Activated CD4-positive, alpha-beta T cell treated with anti-CD3 and anti-CD28 coated beads, Interleukin-2, Interleukin-6, amounts not matched to agents 100 ng/mL and 50 ng/mL, durations not matched to agents 16 hours and 8 hours (primary cell): ENCODE results near the gene ANKRD6.
"Not testable (repeated sequence)": the region's sequence is repeated elsewhere in the genome, so short reads cannot be mapped to it uniquely, and the experiment has no call there.

Experiments used
- DNase-seq: peaks from one replicate; pipeline ENCODE4 v3.0.0-alpha.2; 2020

The ANKRD6 gene

DNA sequence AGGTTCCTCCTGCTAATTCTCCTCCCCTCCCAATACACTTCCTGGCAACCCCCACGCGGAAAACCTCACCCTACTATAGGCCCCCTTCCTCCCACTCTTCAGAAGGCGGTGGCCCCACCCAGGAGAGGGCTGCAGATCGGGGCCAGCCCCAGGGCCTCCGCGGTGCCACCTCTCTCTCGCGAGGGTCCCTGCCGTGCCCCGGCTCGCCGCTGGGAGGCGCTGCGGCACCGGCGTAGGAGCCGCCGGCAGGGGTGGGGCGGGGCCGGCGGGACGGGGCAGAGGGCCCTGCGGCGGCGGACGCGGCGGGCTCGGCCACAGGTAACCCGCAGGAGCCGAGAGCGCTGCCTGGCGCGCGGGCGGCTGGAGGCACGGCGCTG lies at the start of gene ANKRD6:
Gene ANKRD6 (plus strand): TSS at position 278 of the 377 bp plus-strand sequence. CDS start 133,825 bp downstream, outside the sequence.
- peak; percentile 86 for DNase-seq

DNA sequence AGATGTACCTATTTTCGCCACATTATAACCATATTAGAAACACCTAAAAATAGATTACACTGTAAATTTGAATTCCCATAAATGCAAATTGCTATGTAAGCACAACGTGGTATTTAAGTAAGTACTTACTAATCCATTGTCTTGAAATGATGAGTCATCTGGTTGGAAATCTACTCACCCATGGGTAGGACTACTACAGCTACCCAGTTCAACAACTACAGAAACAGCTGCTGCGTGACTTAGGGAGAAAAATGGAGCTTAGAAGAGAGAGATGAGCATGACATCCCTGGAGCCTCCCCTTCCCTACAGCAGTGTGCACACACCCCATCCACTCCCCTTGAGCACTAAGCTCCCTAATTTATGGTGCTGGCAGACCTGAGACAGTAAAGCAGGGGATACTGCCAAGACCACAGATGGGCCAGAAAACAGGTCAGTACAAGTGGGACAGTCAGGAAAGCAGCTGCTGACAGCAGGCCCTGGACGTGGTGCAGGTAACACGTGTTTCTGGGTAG lies 47.7 kb upstream of the ANKRD6 start:
- DNase-seq, result peak; percentile 14

DNA sequence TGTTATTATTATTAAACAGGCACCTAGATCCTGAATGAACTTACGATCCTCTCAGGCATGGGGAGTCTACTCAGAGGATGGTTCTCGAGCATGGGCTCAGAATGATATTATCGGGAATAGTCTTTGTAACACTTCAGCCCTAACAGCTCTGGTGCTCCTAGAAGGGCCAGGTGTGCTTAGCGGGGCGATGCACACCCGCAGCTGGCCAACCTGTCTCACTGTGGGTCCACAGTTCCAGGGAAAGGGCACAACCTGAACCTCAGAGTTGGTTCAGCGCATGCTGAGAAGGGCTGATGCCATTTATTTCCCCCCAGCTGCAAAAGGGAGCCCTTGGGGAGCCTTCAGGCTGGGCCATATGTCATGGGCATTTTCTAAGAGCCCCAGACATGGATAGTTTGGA lies 47.1 kb upstream of the ANKRD6 start:
- no peak for DNase-seq

DNA sequence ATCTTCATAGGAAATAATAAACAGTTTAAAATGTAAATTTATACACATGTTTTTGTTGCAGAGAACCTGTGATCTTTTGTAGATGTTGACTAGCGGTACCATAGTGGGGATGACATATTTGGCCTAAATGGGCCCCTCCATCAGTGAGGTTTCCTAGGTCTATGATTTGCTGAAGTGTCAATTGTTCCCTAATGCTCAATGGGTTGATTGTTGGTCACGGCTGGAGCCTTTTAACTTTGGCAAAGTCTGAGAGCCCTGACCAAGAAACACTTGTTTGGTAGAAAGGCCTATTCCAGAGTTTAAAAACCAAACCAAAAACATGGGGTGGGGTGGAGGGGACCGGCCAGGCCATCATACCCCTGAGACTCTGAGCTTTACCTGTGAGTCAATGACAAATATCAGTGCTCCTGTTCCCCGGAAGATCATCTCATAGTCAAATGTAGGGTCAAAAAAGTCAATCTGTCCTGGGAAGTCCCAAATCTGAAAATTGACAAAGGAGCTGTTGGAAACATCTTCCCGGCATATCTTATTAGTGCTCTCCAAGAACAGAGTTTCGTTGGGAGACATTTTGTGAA lies 45.9 kb upstream of the ANKRD6 start:
- no peak for DNase-seq

DNA sequence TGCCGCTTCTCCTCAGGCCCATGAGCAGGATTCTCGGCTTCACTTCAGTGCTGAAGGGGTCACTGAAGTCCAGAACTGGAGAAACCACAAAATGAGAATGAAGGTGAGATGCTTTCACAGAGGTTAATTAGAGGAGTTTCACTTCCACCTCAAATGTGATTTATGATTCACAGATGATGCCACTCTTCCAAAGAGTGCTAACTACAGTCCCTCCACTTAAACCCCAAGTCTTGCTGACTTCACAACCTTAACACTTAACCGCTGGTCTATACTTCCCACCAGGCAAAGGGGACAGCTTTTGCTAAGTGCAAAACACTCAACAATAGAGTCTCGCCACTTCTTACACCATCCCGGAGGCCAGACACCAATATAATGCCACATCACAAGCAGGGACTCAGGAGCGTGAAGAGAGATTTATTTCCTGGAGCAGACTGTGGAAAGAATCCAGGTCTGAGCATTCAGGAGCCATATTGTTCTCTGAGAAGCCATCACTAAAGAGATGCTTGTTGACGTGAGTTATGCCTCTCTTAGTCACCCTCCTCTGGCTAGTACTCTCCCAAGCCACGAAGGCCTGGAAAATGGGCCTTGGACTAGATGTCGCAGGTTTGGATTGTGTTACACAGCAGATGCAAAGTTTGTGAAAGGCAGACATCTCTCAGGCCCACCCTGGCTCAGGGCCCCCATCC lies 45.3 kb upstream of the ANKRD6 start:
- DNase-seq, result no peak

DNA sequence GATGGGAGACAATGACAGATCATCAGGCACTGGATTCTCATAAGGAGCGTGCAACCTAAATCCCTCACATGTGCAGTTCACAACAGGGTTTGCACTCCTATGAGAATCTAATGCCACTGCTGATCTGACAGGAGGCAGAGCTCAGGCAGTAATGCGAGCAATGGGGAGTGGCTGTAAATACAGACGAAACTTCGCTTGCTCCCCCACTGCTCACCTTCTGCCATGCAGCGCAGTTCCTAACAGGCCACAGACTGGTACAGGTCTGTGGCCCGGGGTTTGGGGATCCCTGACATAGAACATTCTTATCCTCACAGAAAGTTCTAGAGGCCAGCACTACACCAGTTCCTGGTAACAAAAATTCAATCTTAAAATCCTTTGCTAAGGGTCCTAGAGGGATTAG lies 44.1 kb upstream of the ANKRD6 start:
- DNase-seq, result no peak

DNA sequence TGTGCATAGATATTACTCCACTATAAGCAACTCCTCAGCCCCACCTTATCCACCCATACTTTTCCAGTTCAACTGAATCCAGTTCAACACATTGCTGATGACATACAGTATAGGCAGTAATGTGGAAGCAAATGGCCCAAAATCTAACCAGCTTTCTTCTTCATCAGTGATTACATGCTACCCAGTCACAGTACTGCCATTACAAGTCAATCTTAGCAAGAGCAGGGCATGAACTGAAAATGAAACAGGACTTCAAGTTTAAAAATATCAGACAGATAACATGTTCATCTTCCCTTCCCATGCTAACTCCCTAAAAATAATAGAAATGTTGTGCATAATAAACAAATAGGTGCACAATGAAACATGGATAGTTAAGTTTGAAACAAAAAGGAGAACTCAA lies 40.1 kb upstream of the ANKRD6 start:
- DNase-seq, result no peak

DNA sequence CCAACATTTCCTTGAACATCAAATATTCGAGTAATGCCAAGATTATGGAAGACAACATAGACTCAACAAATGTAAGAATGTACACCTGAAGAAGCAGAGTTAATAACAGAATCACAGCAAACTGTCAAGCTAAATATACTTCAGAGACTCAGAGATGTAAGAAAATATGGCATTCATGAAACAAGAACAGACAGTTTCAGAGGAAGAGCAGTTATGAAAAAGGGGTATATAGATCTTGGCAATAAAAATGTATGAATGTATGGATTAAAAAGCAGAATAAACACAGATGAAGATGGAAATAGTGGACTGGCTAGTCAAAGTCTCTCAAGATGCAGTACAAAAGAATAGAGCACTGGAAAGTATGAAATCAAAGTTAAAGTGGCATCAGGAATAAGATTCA lies 39.3 kb upstream of the ANKRD6 start:
- DNase-seq, result no peak

DNA sequence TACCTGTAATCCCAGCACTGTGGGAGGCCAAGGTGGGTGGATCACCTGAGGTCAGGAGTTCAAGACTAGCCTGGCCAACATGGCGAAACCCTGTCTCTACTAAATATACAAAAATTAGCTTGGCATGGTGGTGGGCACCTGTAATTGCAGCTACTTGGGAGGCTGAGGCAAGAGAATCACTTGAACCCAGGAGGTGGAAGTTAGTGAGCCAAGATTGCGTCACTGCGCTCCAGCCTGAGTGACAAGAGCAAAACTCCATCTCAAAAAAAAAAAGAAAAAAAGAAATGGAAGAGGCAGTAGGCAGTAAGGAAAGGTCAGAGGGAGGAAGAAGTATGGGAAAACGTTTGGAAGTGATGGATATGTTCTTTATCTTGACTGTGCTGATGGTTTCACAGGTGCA lies 35.1 kb upstream of the ANKRD6 start:
- not testable (repeated sequence) for DNase-seq

DNA sequence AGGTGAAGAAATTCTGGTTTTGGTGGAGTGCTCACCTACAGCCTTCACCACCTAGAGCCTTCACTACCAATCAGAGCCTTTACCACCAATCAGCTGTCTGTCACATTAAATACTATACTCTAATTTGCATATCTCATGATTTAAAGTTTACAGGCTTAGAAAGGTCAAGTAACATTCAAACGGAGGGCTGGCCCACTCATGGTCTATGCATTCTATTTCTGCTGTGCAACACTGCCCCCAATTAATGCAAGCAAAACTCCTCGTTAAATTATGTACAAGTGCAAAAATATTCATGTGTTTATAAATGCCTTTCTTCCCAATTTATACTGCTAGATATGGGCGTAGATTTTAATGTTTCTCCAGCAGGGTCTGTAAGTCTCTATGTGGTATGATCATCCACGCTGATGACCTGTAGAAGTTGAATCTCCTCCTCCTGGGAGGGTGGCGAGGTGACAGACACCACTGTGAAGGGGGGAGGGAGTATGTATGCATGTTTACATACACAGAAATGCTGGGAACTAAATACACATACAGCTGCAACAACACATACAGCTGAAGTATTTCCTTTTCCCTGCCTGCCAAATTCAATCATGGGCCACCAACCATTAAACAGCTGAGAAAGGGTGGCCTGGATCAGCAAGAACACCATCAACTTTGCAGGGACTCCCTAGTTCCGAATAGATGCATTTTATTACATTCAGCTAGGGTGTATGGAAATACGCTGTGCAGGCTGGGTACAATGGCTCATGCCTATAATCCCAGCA lies 34.0 kb upstream of the ANKRD6 start:
- no peak for DNase-seq

DNA sequence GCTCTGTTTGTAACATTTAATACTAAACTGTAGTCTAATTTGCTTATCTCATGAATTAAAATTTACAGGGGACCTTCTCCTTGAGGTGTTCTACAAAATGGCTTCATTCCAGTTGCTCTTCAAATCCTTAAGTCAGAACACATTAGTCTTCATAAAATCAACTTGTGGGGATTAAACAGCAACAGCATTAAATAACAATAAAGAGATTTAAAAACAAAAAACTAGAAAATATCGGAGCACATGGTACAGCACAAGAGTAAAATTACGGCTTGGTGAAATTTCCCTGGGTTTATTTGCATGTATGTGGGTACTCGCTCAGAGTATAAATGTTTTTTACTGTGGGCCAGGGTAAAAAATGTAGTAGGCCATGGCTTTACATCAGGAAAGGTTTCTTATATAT lies 32.9 kb upstream of the ANKRD6 start:
- no peak for DNase-seq

DNA sequence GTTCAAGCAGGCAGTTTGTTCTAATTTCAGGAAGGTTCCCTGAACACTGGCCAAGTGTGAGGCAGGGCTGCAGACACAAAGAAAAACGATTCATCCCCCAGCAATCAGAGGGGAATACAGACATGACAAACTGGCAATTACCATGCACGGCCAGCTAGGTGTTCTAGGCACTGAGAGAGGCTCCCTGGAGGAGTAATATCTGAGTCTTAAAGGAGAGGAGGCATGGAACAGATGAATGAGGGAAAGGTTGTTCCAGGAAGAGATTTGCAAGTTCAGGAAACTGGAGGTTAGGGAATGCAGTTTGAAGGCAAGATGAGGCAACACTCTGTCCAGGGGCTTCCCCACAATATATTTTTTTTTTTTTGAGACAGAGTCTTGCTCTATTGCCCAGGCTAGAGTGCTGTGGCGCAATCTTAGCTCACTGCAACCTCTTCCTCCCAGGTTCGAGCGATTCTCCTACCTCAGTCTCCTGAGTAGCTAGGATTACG lies 32.0 kb upstream of the ANKRD6 start:
- no peak for DNase-seq

DNA sequence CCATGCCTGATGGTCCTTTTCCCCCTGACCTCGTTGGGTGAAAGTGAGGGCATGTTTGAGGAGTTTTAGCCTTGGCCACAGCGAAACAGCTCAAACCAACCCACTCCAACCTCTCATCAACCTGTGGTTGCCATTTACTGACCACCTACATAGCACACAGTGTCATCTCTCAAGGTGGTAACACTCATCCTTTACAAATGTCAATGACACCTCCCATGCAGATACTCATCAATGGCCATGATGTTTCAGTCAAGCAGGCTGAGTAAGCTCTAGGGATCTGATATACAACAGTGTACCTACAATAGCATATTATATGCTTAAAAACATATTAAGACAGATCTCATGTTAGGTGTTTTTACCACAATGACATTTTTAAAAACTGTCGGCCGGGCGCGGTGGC lies 30.2 kb upstream of the ANKRD6 start:
- no peak for DNase-seq

DNA sequence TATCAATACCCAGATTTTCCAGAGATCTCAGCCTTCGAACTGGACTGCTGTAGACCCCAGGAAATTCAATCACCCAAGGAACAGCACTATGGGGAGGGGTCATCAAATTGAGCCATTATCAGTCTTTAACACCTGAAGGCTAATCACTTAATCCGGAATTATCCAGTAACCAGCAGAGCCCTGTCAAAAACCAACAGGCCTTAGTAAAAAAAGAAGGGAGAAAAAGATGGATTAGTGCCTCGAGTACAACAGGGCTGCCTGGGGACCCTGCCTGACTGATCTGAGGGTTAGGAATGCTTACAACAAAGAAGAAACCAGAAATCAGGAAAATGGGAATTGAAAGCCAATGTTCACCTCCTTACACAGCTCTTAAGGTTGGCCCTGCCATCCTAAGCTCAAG lies 28.4 kb upstream of the ANKRD6 start:
- DNase-seq, result no peak

DNA sequence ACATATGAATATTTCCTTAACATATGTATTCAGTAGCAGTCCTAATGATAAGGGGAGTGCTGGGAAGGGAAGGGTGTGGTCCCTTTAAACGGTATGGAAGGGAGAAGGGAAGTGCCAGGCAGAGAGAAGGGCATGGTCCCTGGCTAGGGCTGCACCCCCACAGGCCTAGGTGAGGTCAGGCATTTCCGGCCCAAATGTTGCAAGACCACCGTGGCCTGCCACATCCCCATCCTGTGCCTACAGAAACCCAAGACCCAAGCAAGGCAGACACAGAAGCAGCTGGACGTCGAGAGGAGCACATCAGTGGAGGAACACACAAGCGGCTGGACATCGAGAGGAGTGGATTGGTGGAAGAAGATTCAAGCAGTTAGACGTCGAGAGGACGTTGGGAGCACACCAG lies 26.8 kb upstream of the ANKRD6 start:
- DNase-seq, result no peak

DNA sequence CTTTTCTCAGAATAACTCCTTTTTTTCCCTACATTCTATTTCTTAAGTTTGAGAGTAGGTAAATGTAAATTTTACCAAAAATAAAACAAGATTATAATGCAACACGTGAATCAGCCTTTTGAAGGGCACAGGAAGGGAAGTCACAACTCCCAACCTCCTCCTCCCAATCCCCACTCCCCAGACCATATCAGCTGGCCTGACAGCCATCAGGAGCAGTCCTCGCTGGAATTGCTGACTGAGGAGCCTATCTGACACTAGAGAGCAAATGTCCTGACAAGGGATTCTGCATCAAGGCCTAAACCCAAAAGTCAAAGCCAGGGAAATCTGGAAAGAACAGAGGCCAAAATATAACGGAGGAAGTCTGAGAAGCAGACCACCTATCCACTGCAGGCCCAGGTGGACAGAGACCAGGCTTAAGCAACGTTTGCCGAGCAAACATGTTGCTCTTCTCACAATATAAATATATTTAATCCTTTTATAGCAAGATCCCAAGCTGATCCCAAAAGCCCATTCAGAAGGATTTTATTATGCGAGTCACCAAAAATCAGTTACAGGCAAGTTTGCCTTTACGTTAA lies 23.4 kb upstream of the ANKRD6 start:
- DNase-seq, result no peak

DNA sequence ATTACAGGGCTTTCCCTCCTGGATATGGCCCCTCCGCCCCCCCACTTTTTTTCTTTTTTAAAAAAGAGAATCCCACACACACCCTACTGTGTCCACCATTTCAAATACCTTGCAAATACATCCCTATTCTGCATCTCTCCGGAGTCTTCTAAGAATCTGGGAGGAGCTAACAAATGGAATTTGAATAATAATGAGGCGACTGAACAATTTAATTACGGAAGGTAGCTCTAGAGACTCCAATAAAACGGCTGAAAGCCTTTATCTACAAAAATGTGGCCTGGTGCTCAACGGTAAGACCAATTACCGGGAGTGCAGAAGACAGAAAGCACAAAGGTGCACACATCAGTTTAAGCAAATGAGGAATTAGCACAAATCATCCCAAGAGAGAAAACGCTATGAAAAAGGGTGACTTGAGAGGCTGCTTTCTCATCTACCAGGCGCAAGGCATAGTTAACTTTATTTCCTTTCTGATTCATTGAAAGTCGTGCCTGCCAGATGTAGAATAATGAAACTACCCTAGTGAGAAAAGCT lies 22.7 kb upstream of the ANKRD6 start:
- no peak for DNase-seq

DNA sequence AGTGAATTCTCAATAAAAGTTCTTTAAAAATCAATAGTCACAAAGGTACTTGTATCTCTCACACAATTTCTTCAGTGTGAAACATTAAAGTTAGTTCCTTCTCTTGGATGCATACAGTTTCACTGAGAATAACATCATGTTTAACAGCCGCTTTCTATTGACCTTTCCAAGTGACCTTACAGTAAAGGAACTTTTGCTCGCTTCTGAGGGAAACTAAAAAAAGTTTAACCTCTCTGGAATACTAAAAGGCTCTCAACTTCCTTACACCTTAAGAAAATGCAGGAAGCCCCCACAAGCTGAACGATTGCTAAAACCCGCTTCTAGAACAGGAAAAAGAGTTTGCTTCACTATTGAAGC lies 22.2 kb upstream of the ANKRD6 start:
- DNase-seq, result no peak

DNA sequence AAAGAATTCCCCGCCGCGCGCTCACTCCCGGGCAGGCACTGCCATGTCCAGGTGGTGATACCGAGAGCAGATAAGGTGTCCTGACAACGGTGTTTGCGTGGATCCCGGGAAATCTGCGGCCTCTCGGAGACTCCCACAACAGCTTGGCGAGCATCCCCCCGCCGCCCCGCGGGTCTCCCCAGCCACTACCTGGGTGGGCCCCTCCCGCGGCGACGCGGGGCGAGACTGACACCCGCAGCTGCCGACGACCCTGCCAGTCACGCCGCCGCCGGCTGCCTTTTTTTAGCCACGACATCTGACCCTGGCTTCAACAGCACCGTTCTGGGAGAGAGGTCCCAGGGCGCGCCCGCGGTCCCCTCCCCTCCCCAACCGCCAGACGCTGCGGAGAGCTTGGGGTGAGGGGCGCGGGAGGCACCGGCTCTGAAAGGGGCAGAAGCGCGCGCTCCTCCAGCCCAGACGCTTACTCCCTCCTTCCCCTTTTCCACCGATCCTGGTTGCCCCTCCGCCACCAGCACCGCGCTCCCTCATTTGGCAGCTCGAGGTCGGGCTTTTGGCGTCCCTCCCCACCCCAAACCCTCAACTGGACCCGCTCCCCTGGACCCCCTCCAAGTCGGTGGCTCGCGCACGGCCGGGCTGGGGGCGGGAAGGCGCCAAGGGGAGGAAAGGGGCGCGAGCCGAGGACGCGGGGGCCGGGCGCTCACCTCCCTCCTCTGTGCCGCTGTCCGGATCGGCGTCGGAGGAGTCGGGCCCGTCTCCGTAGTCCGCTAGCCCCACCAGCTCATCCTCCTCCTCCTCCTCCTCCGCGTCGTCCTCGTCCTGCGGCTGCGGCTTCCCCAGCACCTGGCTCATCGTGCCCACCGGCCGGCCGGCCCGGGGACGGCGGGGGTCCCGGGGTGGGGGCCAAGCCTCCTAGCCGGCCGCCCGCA lies 21.5 kb upstream of the ANKRD6 start:
- DNase-seq, result peak; percentile 33

DNA sequence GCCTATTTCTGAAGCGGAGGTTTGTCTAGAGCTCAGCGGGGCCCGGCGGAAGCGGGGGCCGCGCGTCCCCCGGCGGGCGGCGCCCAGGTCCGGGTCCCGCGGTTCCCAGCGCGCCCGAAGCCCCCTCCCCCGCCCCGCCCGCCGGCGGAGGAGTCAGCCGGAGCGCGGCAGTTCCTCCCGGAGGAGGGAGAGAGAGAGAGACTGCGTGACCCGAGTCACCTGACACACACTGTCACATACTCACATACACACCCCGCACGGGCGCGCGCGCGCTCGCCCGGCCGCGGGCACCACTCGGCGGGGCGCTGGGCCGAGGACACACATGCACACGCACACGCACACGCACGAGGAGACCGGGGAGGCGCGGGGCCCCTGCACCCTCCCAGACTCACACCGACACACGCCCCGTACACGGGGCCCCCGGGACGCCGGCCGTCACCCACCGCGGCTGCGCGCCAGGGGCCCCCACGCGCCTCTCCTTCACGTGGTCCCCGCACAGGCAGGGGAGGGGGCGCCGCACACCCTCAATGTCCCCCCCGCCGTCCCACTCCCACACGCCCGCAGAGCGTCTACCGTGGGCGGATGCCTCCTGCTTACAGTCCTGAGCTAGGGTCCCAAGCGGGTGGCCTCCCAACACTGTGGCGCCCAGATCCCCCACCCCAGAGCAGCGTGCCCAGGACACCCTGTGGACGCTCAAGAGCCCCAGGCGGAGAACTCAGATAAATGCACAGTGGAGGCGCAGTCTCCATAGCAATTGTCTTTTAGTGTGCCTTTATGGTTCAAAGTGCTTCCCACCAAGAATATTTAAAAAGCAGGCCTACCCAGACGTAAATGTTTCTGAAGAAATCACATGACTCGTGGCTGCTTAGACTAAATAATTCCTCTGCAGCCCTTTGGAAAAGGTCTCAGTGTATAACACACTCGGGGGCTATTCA lies 20.6 kb upstream of the ANKRD6 start, which contains the start of gene RRAGD:
Gene RRAGD (minus strand): TSS at position 203 of the 935 bp plus-strand sequence. CDS start 280 bp downstream, outside the sequence.
- DNase-seq, result peak; percentile 66

DNA sequence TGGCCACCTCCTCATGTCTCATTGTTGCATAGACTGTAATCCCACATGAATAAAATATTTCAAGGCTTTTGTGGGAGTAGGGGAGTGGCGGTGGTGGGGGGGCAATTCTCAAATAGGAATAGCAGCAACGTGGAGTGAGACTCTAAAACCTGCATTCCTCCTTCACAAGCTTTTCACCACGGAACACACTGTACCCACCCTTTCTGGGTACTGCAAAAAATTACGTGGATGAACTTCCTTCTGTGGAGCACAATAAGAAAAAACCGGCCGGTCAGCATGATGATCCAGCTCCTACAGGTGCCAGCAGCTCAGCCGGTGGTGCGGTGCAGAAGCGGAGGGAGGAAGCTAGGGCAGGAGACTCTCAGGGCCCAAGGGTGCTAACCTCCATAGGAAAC lies 19.9 kb upstream of the ANKRD6 start:
- no peak for DNase-seq
